Measurements from ENCODE around the gene TENM4. TPM values are rescaled to one million over a fixed set of nuclear protein-coding genes. Genes with fewer than 3 reads are reported as not detected.
"Not testable (repeated sequence)": the region's sequence is repeated elsewhere in the genome, so short reads cannot be mapped to it uniquely, and the experiment has no call there.

TENM4 gene
- total RNA-seq, 1 donor from 2014 or later: 50.7 TPM

- Mint-ChIP-seq H3K27ac (ENCODE audit: unreplicated experiment) (no peak overlapping the region), H3K36me3 (ENCODE audit: unreplicated experiment) (no peaks in the 10 kb centered on the region), H3K4me3 (ENCODE audit: unreplicated experiment) (no peak overlapping the region), H3K27me3 (ENCODE audit: unreplicated experiment) (no peaks in the 10 kb centered on the region), H3K9me3 (ENCODE audit: unreplicated experiment) (peaks cover 1% of the 10 kb centered on the region), H3K4me1 (ENCODE audit: low read depth, unreplicated experiment) (peaks cover 17% of the 10 kb centered on the region)
- no peak for TF ChIP-seq CTCF (IDR thresholded peaks at IDR 0.05; ENCODE audit: partially characterized antibody, unreplicated experiment)
- no peak for DNase-seq
Observed at GRCh38 chr11:78828676-78829075, 612.2 kb downstream of the TENM4 start.

GRCh38 chr11:78827291-78827690 is 613.5 kb downstream of the TENM4 start:
- not testable (repeated sequence) for H3K27me3 Mint-ChIP-seq (ENCODE audit: unreplicated experiment); H3K4me3 Mint-ChIP-seq (ENCODE audit: unreplicated experiment); H3K36me3 Mint-ChIP-seq (ENCODE audit: unreplicated experiment); H3K27ac Mint-ChIP-seq (ENCODE audit: unreplicated experiment); DNase-seq; H3K9me3 Mint-ChIP-seq (ENCODE audit: unreplicated experiment)
- peaks cover 15% of the 10 kb centered on the region for H3K4me1 Mint-ChIP-seq (ENCODE audit: low read depth, unreplicated experiment)

GRCh38 chr11:78825591-78826020 is 615.2 kb downstream of the TENM4 start:
- Mint-ChIP-seq H3K27ac (ENCODE audit: unreplicated experiment) (no peak overlapping the region), H3K36me3 (ENCODE audit: unreplicated experiment) (no peaks in the 10 kb centered on the region), H3K9me3 (ENCODE audit: unreplicated experiment) (peaks cover 3% of the 10 kb centered on the region), H3K4me3 (ENCODE audit: unreplicated experiment) (no peak overlapping the region), H3K4me1 (ENCODE audit: low read depth, unreplicated experiment) (peaks cover 8% of the 10 kb centered on the region), H3K27me3 (ENCODE audit: unreplicated experiment) (no peaks in the 10 kb centered on the region)
- no peak for DNase-seq
- TF ChIP-seq CTCF (IDR thresholded peaks at IDR 0.05; ENCODE audit: partially characterized antibody, unreplicated experiment): no peak

- Mint-ChIP-seq H3K4me1 (ENCODE audit: low read depth, unreplicated experiment) (no peaks in the 10 kb centered on the region), H3K9me3 (ENCODE audit: unreplicated experiment) (peaks cover 3% of the 10 kb centered on the region), H3K27ac (ENCODE audit: unreplicated experiment) (no peak overlapping the region), H3K27me3 (ENCODE audit: unreplicated experiment) (no peaks in the 10 kb centered on the region), H3K36me3 (ENCODE audit: unreplicated experiment) (no peaks in the 10 kb centered on the region), H3K4me3 (ENCODE audit: unreplicated experiment) (no peak overlapping the region)
- DNase-seq: no peak
- no peak for TF ChIP-seq CTCF (IDR thresholded peaks at IDR 0.05; ENCODE audit: partially characterized antibody, unreplicated experiment)
Observed at GRCh38 chr11:78823588-78823987, 617.2 kb downstream of the TENM4 start.

GRCh38 chr11:78822931-78823423 is 617.9 kb downstream of the TENM4 start:
- no peak overlapping the region for H3K27ac Mint-ChIP-seq (ENCODE audit: unreplicated experiment)
- TF ChIP-seq CTCF (IDR thresholded peaks at IDR 0.05; ENCODE audit: partially characterized antibody, unreplicated experiment): no peak
- no peaks in the 10 kb centered on the region for H3K4me1 Mint-ChIP-seq (ENCODE audit: low read depth, unreplicated experiment)
- H3K36me3 Mint-ChIP-seq (ENCODE audit: unreplicated experiment): no peaks in the 10 kb centered on the region
- DNase-seq: no peak
- no peak overlapping the region for H3K4me3 Mint-ChIP-seq (ENCODE audit: unreplicated experiment)
- H3K27me3 Mint-ChIP-seq (ENCODE audit: unreplicated experiment): no peaks in the 10 kb centered on the region
- peaks cover 2% of the 10 kb centered on the region for H3K9me3 Mint-ChIP-seq (ENCODE audit: unreplicated experiment)
